Kidney (tissue), 14 donors: ENCODE results near the gene NAPSA. TPM values are rescaled to one million over a fixed set of nuclear protein-coding genes. Genes with fewer than 3 reads are reported as not detected.

Experiments used
- DNase-seq, 5 donors: peaks; one replicate each; pipeline ENCODE4 v3.0.0-alpha.2; 2013 to 2020
- FAIRE-seq: peaks from 2 replicates; lab custom pipeline; 2012; peaks lifted over from hg19 to GRCh38; lab: Jason Lieb, UNC
- H3K27ac ChIP-seq, 2 donors: one replicate each; pipeline ENCODE4 v1.7.0; 2013; ENCODE audit warnings: low read depth in 2 of 2, low read length in 2 of 2, inconsistent platforms in 1 of 2
- H3K27me3 ChIP-seq: one replicate; pipeline ENCODE4 v1.7.1; 2013; ENCODE audit warnings: low read length, inconsistent platforms; ENCODE audit not compliant: control insufficient read depth, insufficient read depth
- H3K36me3 ChIP-seq, 3 donors: one replicate each; pipeline versions ENCODE4 v1.7.0 to v1.7.1; 2013; ENCODE audit warnings: low read length in 3 of 3, control low read depth in 1 of 3, inconsistent platforms in 1 of 3; ENCODE audit not compliant: insufficient read depth in 3 of 3, control insufficient read depth in 2 of 3
- H3K4me1 ChIP-seq, 3 donors: one replicate each; pipeline versions ENCODE4 v1.7.0 to v1.7.1; 2013; ENCODE audit warnings: low read length in 3 of 3, inconsistent platforms in 1 of 3, low read depth in 1 of 3; ENCODE audit not compliant: control insufficient read depth in 2 of 3, insufficient read depth in 2 of 3
- H3K4me3 ChIP-seq, 3 donors: one replicate each; pipeline versions ENCODE4 v1.7.0 to v1.8.1; 2013; ENCODE audit warnings: low read length in 3 of 3, control low read depth in 1 of 3, inconsistent platforms in 1 of 3
- H3K9ac ChIP-seq, 3 donors: one replicate each; pipeline versions ENCODE4 v1.7.0 to v1.7.1; 2013; ENCODE audit warnings: low read length in 3 of 3, control low read depth in 1 of 3, inconsistent platforms in 1 of 3
- H3K9me3 ChIP-seq, 3 donors: one replicate each; pipeline versions ENCODE4 v1.7.0 to v1.7.1; 2013; ENCODE audit warnings: low read length in 3 of 3, control low read depth in 1 of 3, inconsistent platforms in 1 of 3; ENCODE audit not compliant: control insufficient read depth in 2 of 3, insufficient read depth in 1 of 3
- CTCF ChIP-seq: IDR thresholded peaks from 3 replicates; pipeline ENCODE4 v1.5.1; 2012; ENCODE audit warnings: mild to moderate bottlenecking, moderate library complexity, borderline replicate concordance; ENCODE audit not compliant: insufficient read depth; ENCODE audit errors: extremely low read depth
- intact Hi-C: fragments of 100-400 bp; cut with DNase I; formaldehyde crosslinking; loops from one replicate; pipeline ENCODE4 v1.11.1; 2022
- polyA plus RNA-seq: library from polyadenylated mRNA; stranded (reverse); fragments of 350-450 nt; fragmentation: Illumina TruSeq; extraction: RNeasy Lipid Tissue Mini Kit (QIAGEN cat#74804); gene quantifications from one replicate; pipeline ENCODE4 v1.2.3, GENCODE V29; 2014; ENCODE audit warnings: low read depth, low replicate concordance; ENCODE audit not compliant: insufficient read depth
- total RNA-seq: library from RNA; stranded (reverse); fragmentation: NEBNext Ultra II Directional; extraction: Animal tissue kit (Norgen Biotek cat#: 25700); gene quantifications from one replicate; pipeline ENCODE4 v1.2.1, GENCODE V29; 2021
- donor health status: control.
- donor health status: control.
- donor health status: control.
- donor health status: control.
- donor health status: control.
- donor health status: DM: yes; HTN: yes; CAD: no.
- donor health status: Normal renal cell carcinoma (clear cell type).

The NAPSA gene
- total and polyA plus RNA-seq, 2 donors from 2014 or later = 217 to 268 TPM

GRCh38 chr19:50328224-50328872, 37.1 kb downstream of the NAPSA start:
- FAIRE-seq = no peak
- peaks cover 9% of the 10 kb centered on the region for H3K27me3 ChIP-seq
- no peak overlapping the region for H3K27ac ChIP-seq

DNA sequence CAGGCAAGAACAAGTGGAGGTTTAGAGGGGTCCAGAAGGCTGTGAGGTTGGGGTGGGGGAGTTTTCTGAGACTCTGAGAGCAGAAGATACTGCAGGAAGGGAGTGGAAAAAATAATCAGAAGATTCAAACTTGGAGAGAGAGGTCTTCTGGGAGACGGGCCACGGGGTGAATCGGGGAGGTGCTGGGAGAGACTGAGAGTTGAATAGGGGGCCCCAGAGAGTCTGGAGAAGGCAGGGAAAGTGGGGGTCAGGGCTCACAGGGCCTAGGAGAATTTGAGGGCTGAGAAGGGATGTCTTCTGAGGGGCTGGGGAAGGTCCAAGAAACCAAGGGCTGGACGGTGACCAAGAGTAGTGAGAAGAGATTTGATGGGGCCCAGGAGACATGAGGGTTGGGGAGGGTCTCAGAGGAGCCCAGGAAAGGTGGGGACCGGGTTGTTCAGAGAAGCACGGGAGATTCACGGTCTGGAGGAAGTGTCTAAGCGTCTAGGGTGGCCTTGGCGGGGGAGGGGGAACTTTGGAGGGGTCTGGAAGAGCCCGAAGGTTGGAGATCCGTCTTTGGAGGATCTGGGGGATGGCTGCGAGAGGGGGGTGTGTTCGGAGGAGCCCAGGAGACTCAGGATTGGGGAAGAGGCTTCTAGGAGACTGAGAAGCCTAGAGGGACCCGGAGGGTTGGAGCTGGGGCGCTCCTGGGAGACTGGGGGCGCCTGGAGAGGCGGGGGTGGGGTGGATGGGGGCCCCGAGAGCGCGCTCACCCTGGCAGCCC, 37.8 kb downstream of the NAPSA start:
- TF ChIP-seq CTCF = no peak
- H3K4me1 ChIP-seq = peaks cover 0 to 24% (median 0%) of the 10 kb centered on the region in 3 donors
- FAIRE-seq (no peak), DNase-seq (peak in 1 of 5 donors; percentile 73)
- H3K4me3 ChIP-seq = peak overlapping the region; percentile 30 to 47 (median 35)
- intact Hi-C loops = no loop called here
- H3K36me3 ChIP-seq = no peaks in the 10 kb centered on the region
- H3K9ac ChIP-seq = no peak overlapping the region
- no peak overlapping the region for H3K27ac ChIP-seq
- no peaks in the 10 kb centered on the region for H3K9me3 ChIP-seq
- H3K27me3 ChIP-seq = peaks cover 9% of the 10 kb centered on the region

More at GRCh38 chr19:50328224-50328872, 37.1 kb downstream of the NAPSA start:
- Histone ChIP-seq H3K36me3 (no peaks in the 10 kb centered on the region), H3K9me3 (no peaks in the 10 kb centered on the region), H3K9ac (no peak overlapping the region), H3K4me3 (peak overlapping the region; percentile 11 to 51 (median 48)), H3K4me1 (peaks cover 0 to 24% (median 0%) of the 10 kb centered on the region in 3 donors)
- peak; percentile 47 for TF ChIP-seq CTCF
- intact Hi-C loops = no loop called here
- peak in 2 of 5 donors; percentile 29 to 84 for DNase-seq

DNA sequence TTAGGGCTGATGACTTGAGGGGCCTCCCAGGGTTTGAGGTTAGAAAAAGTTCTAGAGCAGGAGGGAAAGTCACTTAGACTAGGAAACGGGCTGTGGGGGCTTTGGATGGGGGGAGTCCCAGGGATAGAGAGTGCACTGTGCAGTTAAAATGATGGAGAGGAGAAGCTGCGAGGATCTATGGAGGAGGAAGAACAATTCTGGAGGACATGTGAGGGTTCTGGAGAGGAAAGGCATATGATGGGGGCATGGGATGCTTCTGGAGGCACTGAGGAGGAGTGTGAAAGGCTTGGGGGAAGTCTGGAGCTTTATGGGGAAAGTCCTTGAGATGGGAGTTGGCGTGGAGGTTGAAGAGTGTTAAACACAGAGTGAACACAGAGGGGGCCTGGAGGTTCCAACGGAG, 38.4 kb downstream of the NAPSA start:
- Histone ChIP-seq H3K4me3 (peak overlapping the region; percentile 30 to 51 (median 47)), H3K4me1 (peaks cover 0 to 22% (median 0%) of the 10 kb centered on the region in 3 donors), H3K27me3 (peaks cover 9% of the 10 kb centered on the region), H3K27ac (no peak overlapping the region), H3K36me3 (no peaks in the 10 kb centered on the region), H3K9me3 (no peaks in the 10 kb centered on the region), H3K9ac (no peak overlapping the region)
- FAIRE-seq (no peak), DNase-seq (no peak)
- no peak for TF ChIP-seq CTCF
- intact Hi-C loops = no loop called here
